SK-N-SH treated with all-trans-retinoic acid at 6 μM for 48 hours (cell line): ENCODE results near the gene CMTR1.

Source experiments
- ESRRG ChIP-seq: fragments of 250-450 bp; sonication (Bioruptor Pico); IDR thresholded peaks from 2 replicates; pipeline ENCODE4 v1.6.1; 2021; ENCODE audit warnings: mild to moderate bottlenecking
- PPARA ChIP-seq: fragments of 250-450 bp; sonication (Bioruptor Pico); IDR thresholded peaks from 2 replicates; pipeline ENCODE4 v1.5.0; 2020; ENCODE audit warnings: mild to moderate bottlenecking, borderline replicate concordance
- SNAI2 ChIP-seq: fragments of 250-450 bp; sonication (Bioruptor Pico); IDR thresholded peaks from 2 replicates; pipeline ENCODE4 v1.5.0; 2020; ENCODE audit warnings: mild to moderate bottlenecking, moderate library complexity
- TCF4 ChIP-seq: fragments of 250-450 bp; sonication (Bioruptor Pico); IDR thresholded peaks from 2 replicates; pipeline ENCODE4 v1.8.0; 2021; ENCODE audit warnings: mild to moderate bottlenecking, moderate library complexity, borderline replicate concordance
- TOX ChIP-seq: fragments of 250-450 bp; sonication (Bioruptor Pico); IDR thresholded peaks from 2 replicates; pipeline ENCODE4 v1.8.0; 2021; ENCODE audit warnings: mild to moderate bottlenecking, moderate library complexity, borderline replicate concordance
- ZFP3 ChIP-seq: fragments of 250-450 bp; sonication (Bioruptor Pico); IDR thresholded peaks from 2 replicates; pipeline ENCODE4 v1.5.0; 2020; ENCODE audit warnings: mild to moderate bottlenecking, moderate library complexity
- ZFP30 ChIP-seq: fragments of 450-650 bp; formaldehyde crosslinking; IDR thresholded peaks from 2 replicates; pipeline ENCODE4 v1.5.0; 2022; ENCODE audit warnings: mild to moderate bottlenecking, moderate library complexity
- ZNF70 ChIP-seq: fragments of 450-650 bp; formaldehyde crosslinking; IDR thresholded peaks from 2 replicates; pipeline ENCODE4 v1.5.0; 2020; ENCODE audit warnings: mild to moderate bottlenecking, moderate library complexity
- ZNF8 ChIP-seq: fragments of 450-650 bp; formaldehyde crosslinking; IDR thresholded peaks from 2 replicates; pipeline ENCODE4 v1.5.0; 2020; ENCODE audit warnings: mild to moderate bottlenecking, moderate library complexity
- TF ChIP-seq, protein P1 (sequence below): fragments of 250-450 bp; sonication (Bioruptor Pico); IDR thresholded peaks from 2 replicates; pipeline ENCODE4 v1.5.0; 2020; ENCODE audit warnings: mild to moderate bottlenecking, moderate library complexity
- TF ChIP-seq, protein P2 (sequence below): fragments of 250-450 bp; sonication (Bioruptor Pico); IDR thresholded peaks from 2 replicates; pipeline ENCODE4 v1.8.0; 2021; ENCODE audit warnings: low read depth, mild to moderate bottlenecking, moderate library complexity, borderline replicate concordance
- TF ChIP-seq, protein P3 (sequence below): fragments of 250-450 bp; sonication (Bioruptor Pico); IDR thresholded peaks from 2 replicates; pipeline ENCODE4 v1.8.0; 2020; ENCODE audit warnings: mild to moderate bottlenecking, moderate library complexity, borderline replicate concordance

GRCh38 chr6:37432916-37433656 lies at the start of gene CMTR1:
- TF ChIP-seq, protein P1, sequence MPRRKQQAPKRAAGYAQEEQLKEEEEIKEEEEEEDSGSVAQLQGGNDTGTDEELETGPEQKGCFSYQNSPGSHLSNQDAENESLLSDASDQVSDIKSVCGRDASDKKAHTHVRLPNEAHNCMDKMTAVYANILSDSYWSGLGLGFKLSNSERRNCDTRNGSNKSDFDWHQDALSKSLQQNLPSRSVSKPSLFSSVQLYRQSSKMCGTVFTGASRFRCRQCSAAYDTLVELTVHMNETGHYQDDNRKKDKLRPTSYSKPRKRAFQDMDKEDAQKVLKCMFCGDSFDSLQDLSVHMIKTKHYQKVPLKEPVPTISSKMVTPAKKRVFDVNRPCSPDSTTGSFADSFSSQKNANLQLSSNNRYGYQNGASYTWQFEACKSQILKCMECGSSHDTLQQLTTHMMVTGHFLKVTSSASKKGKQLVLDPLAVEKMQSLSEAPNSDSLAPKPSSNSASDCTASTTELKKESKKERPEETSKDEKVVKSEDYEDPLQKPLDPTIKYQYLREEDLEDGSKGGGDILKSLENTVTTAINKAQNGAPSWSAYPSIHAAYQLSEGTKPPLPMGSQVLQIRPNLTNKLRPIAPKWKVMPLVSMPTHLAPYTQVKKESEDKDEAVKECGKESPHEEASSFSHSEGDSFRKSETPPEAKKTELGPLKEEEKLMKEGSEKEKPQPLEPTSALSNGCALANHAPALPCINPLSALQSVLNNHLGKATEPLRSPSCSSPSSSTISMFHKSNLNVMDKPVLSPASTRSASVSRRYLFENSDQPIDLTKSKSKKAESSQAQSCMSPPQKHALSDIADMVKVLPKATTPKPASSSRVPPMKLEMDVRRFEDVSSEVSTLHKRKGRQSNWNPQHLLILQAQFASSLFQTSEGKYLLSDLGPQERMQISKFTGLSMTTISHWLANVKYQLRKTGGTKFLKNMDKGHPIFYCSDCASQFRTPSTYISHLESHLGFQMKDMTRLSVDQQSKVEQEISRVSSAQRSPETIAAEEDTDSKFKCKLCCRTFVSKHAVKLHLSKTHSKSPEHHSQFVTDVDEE (CRISPR knock-in tag): no peak
- no peak for TF ChIP-seq PPARA (CRISPR knock-in tag)
- no peak for TF ChIP-seq ZNF8
- no peak for TF ChIP-seq ZFP30
- TF ChIP-seq ZFP3 (CRISPR knock-in tag): no peak
- TF ChIP-seq, protein P2, sequence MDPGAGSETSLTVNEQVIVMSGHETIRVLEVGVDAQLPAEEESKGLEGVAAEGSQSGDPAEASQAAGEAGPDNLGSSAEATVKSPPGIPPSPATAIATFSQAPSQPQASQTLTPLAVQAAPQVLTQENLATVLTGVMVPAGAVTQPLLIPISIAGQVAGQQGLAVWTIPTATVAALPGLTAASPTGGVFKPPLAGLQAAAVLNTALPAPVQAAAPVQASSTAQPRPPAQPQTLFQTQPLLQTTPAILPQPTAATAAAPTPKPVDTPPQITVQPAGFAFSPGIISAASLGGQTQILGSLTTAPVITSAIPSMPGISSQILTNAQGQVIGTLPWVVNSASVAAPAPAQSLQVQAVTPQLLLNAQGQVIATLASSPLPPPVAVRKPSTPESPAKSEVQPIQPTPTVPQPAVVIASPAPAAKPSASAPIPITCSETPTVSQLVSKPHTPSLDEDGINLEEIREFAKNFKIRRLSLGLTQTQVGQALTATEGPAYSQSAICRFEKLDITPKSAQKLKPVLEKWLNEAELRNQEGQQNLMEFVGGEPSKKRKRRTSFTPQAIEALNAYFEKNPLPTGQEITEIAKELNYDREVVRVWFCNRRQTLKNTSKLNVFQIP: no peak
- no peak for TF ChIP-seq ZNF70
- no peak for TF ChIP-seq TOX
- TF ChIP-seq, protein P3, sequence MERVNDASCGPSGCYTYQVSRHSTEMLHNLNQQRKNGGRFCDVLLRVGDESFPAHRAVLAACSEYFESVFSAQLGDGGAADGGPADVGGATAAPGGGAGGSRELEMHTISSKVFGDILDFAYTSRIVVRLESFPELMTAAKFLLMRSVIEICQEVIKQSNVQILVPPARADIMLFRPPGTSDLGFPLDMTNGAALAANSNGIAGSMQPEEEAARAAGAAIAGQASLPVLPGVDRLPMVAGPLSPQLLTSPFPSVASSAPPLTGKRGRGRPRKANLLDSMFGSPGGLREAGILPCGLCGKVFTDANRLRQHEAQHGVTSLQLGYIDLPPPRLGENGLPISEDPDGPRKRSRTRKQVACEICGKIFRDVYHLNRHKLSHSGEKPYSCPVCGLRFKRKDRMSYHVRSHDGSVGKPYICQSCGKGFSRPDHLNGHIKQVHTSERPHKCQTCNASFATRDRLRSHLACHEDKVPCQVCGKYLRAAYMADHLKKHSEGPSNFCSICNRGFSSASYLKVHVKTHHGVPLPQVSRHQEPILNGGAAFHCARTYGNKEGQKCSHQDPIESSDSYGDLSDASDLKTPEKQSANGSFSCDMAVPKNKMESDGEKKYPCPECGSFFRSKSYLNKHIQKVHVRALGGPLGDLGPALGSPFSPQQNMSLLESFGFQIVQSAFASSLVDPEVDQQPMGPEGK: no peak
- TF ChIP-seq SNAI2: no peak
- TF ChIP-seq ESRRG: no peak
- no peak for TF ChIP-seq TCF4 (CRISPR knock-in tag)
